ENCODE results near the gene SLC25A45.

SLC25A45 gene, protein sequence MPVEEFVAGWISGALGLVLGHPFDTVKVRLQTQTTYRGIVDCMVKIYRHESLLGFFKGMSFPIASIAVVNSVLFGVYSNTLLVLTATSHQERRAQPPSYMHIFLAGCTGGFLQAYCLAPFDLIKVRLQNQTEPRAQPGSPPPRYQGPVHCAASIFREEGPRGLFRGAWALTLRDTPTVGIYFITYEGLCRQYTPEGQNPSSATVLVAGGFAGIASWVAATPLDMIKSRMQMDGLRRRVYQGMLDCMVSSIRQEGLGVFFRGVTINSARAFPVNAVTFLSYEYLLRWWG

GRCh38 chr11:65382033-65382803, at the start of gene SLC25A45:
SLC25A45 (minus strand) TSS chr11:65382646; CDS start chr11:65381951, 695 bp downstream.
- peak; percentile 93 for DNase-seq (ENCODE audit: low spot score)

DNA sequence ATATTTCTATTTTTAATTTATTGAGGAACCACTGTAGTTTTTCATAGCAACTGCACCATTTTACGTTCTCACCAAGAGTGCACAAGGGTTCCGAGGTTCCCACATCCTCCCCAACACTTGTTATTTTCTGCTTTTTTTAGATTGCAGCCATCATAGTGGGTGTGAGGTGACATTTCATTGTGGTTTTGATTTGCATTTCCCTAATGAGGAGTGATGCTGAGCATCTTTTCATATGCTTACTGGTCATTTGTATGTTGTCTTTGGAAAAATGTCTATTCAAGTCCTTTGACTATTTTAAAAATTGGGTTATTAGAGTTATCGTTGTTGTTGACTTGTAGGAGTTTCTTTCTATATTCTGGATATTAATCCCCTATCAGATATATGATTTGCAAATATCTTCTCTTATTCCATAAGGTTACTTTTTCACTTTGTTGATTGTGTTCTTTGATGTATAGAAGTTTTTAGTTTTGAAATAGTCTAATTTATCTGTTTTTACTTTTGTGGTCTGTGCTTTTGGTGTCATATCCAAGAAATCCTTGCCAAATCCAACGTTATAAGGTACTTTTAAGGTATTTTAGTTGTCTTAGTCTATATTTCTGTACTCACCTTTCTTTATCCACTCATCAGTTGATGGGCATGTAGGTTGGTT, 49.1 kb upstream of the SLC25A45 start:
- no peak for DNase-seq (ENCODE audit: low spot score)

DNA sequence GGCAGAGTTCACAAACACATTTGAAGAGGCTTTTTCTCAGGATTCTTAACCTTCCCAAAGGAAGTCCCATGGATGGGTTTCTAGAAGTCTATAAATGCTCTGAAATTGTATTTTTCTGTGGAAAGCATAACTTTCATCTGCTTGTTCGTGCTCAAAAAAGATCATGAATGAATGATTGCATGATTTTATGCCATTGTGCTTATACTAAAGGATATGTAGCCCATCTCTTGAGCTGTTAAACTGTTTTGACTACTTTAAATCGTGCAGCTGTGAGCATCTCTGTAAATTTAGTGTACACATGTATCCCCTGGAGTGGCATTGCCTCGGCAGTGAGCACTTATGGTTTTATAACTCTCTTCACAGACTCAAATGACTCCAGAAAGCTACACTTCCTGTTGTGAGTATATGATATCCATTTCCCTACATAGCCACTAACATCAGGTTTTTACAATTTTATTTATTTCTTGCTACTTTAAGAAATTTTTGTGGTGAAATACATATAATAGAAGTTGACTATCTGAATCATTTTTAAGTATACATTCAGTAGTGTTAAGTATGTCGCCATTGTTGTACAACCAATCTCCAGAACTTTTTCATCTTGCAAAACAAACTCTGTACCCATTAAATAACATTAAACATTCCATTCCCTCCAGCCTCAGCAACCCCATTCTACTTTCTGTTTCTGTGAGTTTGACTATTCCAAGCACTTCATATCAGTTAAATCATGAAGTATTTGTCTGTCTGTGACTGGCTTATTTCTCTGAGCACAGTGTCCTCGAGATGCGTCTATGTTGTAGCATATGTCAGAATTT, 48.2 kb upstream of the SLC25A45 start:
- DNase-seq (ENCODE audit: low spot score) = no peak

DNA sequence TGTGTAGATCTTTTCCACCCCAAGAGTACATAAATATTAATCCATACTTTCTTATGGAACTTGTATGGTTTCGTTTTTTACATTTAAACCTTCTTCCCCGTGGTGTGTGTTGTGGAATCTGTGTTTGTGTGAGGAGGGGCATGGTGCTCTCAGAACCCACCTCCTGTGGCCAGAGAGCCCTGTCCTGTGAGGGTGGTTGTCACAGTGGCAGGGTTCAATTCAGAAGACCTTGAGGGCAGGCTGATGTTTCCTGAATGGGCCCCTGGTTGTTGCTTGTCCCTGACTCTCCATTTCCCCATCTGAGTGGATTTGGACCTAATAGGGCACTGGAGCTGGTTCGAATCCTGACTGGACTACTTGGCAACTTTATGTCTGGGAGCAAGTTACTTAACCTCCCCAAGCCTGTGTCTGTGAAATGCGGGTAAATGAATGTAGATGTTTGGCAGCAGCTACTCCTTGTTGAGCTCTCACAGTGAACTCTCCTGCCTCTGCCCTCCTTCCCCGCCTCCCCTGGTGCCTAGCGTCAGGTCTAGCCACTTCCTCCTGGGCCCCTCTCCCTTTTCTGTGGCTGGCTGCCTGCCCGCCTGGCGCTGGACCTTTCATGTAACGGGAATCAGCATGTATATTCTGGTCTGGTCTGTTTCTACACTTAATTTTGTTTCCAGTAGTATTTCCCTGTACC, 47.4 kb upstream of the SLC25A45 start:
- peak; percentile 38 for DNase-seq (ENCODE audit: low spot score)

GRCh38 chr11:65429068-65429681, 46.7 kb upstream of the SLC25A45 start:
- DNase-seq (ENCODE audit: low spot score) = no peak

- DNase-seq (ENCODE audit: low spot score) = no peak
These were observed 46.2 kb upstream of the SLC25A45 start for GRCh38 chr11:65428578-65429067.

DNA sequence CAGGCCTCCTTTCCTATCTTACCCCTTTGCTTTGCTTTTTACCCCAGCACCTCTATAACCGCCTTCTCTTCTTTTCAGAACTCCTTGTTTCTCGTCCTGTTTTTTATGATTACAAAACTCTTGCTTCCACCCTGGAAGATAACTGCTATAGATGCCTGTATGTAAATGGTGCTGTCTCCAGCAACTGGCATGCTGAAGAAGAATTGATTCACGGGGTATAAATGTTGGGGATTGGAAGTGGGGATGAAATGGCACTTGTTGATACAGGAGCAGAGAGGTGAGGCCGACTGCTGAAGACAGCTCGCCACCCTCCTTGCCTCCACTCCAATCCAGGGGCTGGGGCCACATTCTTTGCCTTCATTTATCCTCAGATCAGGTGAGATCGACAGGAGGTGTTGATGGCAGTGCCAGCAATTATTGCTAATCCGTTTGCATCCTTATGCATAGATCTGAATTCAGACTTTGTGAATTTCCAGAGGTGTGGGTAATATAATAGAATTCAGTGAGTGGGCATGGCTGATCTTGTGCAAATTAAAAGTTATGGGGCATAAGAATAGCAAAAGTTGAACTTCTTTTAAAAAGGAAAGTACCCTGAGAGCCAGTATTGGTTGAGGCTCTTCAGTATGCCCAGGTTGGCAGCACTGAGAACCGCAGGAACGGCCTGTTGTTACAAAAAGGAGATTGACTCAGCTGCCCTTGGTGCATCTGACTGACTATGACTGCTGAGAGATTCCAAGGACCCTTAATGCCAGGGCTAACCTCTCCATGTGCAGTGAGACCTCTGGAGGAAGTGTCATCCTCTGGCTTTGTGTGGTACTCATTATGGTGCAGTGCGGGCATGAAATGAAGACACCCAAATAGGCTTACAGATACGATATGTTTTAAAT, 45.5 kb upstream of the SLC25A45 start:
- no peak for DNase-seq (ENCODE audit: low spot score)

GRCh38 chr11:65426839-65427690, 44.6 kb upstream of the SLC25A45 start:
- DNase-seq (ENCODE audit: low spot score) = no peak

DNA sequence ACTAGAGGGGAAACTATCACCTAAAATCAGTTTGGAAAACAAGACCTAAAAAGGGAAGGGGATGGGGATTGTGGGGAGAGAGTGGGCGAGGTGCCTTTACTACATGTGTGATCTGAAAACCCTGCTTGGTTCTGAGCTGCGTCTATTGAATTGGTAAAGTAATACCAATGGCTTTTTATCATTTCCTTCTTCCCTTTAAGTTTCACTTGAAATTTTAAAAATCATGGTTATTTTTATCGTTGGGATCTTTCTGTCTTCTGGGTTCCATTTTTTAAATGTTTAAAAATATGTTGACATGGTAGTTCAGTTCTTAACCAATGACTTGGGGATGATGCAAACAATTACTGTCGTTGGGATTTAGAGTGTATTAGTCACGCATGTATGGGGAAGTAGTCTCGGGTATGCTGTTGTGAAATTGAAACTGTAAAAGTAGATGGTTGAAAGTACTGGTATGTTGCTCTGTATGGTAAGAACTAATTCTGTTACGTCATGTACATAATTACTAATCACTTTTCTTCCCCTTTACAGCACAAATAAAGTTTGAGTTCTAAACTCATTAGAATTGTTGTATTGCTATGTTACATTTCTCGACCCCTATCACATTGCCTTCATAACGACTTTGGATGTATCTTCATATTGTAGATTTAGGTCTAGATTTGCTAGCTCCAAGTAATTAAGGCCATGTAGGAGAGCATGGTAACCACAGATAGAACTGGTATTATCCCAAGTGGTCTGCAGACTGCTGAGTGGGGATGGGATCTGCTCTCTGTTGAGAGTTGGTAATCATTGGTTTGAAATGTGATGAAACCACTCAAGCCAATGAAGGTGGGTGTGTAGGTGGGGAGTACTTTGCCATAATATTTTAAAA, 43.8 kb upstream of the SLC25A45 start:
- no peak for DNase-seq (ENCODE audit: low spot score)

GRCh38 chr11:65425105-65425970, 42.9 kb upstream of the SLC25A45 start:
- DNase-seq (ENCODE audit: low spot score) = no peak

DNA sequence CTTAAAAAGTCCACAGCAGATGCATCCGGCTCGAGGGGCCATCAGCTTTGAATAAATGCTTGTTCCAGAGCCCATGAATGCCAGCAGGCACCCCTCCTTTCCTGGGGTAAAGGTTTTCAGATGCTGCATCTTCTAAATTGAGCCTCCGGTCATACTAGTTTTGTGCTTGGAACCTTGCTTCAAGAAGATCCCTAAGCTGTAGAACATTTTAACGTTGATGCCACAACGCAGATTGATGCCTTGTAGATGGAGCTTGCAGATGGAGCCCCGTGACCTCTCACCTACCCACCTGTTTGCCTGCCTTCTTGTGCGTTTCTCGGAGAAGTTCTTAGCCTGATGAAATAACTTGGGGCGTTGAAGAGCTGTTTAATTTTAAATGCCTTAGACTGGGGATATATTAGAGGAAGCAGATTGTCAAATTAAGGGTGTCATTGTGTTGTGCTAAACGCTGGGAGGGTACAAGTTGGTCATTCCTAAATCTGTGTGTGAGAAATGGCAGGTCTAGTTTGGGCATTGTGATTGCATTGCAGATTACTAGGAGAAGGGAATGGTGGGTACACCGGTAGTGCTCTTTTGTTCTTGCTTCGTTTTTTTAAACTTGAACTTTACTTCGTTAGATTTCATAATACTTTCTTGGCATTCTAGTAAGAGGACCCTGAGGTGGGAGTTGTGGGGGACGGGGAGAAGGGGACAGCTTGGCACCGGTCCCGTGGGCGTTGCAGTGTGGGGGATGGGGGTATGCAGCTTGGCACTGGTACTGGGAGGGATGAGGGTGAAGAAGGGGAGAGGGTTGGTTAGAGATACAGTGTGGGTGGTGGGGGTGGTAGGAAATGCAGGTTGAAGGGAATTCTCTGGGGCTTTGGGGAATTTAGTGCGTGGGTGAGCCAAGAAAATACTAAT, 42.0 kb upstream of the SLC25A45 start:
- DNase-seq (ENCODE audit: low spot score) = no peak

DNA sequence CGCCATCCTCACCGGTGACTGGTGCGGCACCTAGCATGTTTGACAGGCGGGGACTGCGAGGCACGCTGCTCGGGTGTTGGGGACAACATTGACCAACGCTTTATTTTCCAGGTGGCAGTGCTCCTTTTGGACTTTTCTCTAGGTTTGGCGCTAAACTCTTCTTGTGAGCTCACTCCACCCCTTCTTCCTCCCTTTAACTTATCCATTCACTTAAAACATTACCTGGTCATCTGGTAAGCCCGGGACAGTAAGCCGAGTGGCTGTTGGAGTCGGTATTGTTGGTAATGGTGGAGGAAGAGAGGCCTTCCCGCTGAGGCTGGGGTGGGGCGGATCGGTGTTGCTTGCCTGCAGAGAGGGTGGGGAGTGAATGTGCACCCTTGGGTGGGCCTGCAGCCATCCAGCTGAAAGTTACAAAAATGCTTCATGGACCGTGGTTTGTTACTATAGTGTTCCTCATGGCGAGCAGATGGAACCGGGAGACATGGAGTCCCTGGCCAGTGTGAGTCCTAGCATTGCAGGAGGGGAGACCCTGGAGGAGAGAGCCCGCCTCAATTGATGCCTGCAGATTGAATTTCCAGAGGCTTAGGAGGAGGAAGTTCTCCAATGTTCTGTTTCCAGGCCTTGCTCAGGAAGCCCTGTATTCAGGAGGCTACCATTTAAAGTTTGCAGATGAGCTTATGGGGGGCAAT, 41.2 kb upstream of the SLC25A45 start:
- no peak for DNase-seq (ENCODE audit: low spot score)

GRCh38 chr11:65422633-65423515, 40.4 kb upstream of the SLC25A45 start, which contains the start of gene NEAT1:
NEAT1 (plus strand) TSS chr11:65422798.
- DNase-seq (ENCODE audit: low spot score) = peak; percentile 67
